Measurements from ENCODE around the gene FRMPD4. TPM values are rescaled to one million over a fixed set of nuclear protein-coding genes. Genes with fewer than 3 reads are reported as not detected.
A peak's percentile ranks its signal among the peaks of the same experiment; 100 is the strongest.

The FRMPD4 gene
- total RNA-seq, 2 donors from 2014 or later = not detected

DNA sequence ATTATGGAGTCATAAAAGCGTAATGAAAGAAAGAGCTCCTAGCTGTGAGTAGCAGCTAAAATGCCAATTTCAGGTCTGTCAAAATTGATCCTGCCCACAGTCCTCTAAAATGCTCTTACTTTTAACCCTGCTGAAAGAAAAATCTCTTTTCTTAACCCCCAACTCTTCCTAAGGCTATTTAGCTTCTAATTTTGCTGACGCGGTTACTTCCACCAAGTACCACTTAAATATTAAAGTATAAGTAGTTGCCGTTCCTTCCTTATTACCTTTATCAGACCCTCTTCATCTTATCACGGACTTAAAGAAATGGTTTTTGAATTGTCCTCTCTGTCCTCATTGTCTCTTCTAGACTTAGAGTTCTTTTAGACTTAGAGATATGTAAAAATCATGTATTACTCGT lies 272.2 kb downstream of the FRMPD4 start:
- H3K4me3 Mint-ChIP-seq = no peak overlapping the region
- no peaks in the 10 kb centered on the region for H3K9me3 Mint-ChIP-seq
- DNase-seq (no peak), ATAC-seq (replicated peaks in 1 of 2) (no peak)
- no peaks in the 10 kb centered on the region for H3K36me3 Mint-ChIP-seq (ENCODE audit: insufficient read depth in 2 of 2)
- H3K27me3 Mint-ChIP-seq (ENCODE audit: low read depth) = peaks cover 16% of the 10 kb centered on the region
- no peak overlapping the region for H3K27ac Mint-ChIP-seq
- H3K4me1 Mint-ChIP-seq (ENCODE audit: low read depth) = no peaks in the 10 kb centered on the region

DNA sequence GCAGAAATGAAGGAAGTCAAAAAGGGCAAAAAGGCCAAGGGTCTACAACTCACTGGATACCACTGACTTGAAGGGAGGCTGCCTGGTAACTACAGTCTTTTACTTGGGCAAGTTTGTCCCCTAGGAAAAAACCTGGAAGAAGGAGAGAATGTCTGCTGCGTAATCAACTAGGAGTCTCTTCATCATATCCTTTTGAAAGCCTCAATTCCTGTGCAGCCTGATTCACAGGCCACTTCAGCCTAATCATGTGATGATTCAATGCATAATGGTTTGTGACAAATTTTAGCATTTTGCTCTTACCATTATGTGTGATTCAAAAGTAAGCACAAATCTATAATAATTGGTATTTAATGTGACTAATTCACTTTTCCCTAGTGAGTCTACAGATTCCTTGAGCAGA lies 273.6 kb downstream of the FRMPD4 start:
- H3K4me1 Mint-ChIP-seq (ENCODE audit: low read depth) = no peaks in the 10 kb centered on the region
- no peaks in the 10 kb centered on the region for H3K36me3 Mint-ChIP-seq (ENCODE audit: insufficient read depth in 2 of 2)
- H3K27me3 Mint-ChIP-seq (ENCODE audit: low read depth) = peaks cover 16% of the 10 kb centered on the region
- DNase-seq (no peak), ATAC-seq (replicated peaks in 1 of 2) (no peak)
- H3K9me3 Mint-ChIP-seq = no peaks in the 10 kb centered on the region
- no peak overlapping the region for H3K27ac Mint-ChIP-seq
- H3K4me3 Mint-ChIP-seq = no peak overlapping the region

DNA sequence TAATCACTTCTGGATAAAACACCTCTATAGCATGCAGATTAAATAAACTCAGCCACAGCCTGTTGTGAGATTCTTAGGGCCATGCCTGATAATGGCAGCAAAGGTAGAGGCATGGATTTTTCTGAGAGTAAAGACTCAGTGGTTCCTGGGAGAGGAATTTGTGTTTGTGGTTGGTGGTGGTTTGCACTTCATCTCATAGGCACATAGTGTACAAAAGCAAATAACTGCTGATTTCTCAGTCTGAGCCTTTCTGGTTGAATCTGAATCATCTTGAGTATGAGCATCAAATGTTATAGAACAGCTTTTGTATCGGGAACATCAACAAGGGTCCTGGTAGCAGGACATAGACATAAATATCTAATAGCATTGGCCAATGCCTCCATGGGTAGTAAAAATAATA lies 274.3 kb downstream of the FRMPD4 start:
- H3K4me1 Mint-ChIP-seq (ENCODE audit: low read depth) = no peaks in the 10 kb centered on the region
- no peaks in the 10 kb centered on the region for H3K36me3 Mint-ChIP-seq (ENCODE audit: insufficient read depth in 2 of 2)
- ATAC-seq (replicated peaks in 1 of 2) = no peak
- H3K4me3 Mint-ChIP-seq = no peak overlapping the region
- no peaks in the 10 kb centered on the region for H3K9me3 Mint-ChIP-seq
- H3K27ac Mint-ChIP-seq = no peak overlapping the region
- peaks cover 16% of the 10 kb centered on the region for H3K27me3 Mint-ChIP-seq (ENCODE audit: low read depth)
- DNase-seq = no peak

DNA sequence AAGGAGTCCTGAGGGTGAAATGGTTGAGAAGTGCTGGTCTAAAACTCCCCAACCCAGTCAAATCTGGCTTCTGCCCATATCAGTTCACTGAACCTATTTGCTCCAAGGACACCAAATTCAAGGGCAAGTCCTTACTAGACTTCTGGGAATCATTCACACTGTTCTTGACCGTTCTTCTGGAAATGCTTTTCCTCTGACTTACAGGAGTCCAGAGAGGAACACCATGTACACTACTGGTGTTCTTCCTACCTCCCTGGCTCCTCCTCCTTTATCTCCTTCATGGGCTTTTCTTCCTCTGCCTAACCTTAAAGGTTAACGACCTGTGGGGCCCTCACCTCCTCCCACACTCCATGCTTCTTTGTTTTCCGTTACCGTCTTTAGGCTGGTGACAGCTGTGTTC lies 281.3 kb downstream of the FRMPD4 start:
- ATAC-seq (replicated peaks in 1 of 2) (no peak), DNase-seq (no peak)
- H3K9me3 Mint-ChIP-seq = peaks cover 0 to 6% of the 10 kb centered on the region in 2 donors
- H3K27ac Mint-ChIP-seq = no peak overlapping the region
- no peaks in the 10 kb centered on the region for H3K4me1 Mint-ChIP-seq (ENCODE audit: low read depth)
- H3K27me3 Mint-ChIP-seq (ENCODE audit: low read depth) = peaks cover 7% of the 10 kb centered on the region
- H3K4me3 Mint-ChIP-seq = no peak overlapping the region
- H3K36me3 Mint-ChIP-seq (ENCODE audit: insufficient read depth in 2 of 2) = no peaks in the 10 kb centered on the region

DNA sequence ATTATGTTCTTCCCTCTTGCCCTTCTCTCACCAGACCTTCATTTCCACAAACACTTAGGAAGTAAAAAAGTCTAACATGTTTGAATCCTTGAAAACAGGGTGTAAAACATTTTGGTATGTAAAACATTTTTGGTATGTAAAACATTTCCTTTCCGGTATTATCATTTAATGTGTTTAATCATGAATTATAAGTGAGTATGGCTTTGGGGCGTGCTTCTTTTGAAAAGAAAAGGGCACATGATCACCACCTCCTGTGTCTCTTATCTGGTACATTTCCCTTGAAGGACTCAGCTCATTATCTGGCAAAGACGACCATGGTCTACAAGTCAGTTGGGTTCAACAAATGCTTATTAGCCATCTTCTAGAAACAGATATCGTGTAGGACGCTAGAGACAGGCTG lies 283.6 kb downstream of the FRMPD4 start:
- no peak overlapping the region for H3K27ac Mint-ChIP-seq
- H3K9me3 Mint-ChIP-seq = peaks cover 0 to 6% of the 10 kb centered on the region in 2 donors
- no peak for DNase-seq
- no peak overlapping the region for H3K4me3 Mint-ChIP-seq
- H3K4me1 Mint-ChIP-seq (ENCODE audit: low read depth) = no peaks in the 10 kb centered on the region
- no peak for ATAC-seq (replicated peaks in 1 of 2)
- no peaks in the 10 kb centered on the region for H3K36me3 Mint-ChIP-seq (ENCODE audit: insufficient read depth in 2 of 2)
- peaks cover 7% of the 10 kb centered on the region for H3K27me3 Mint-ChIP-seq (ENCODE audit: low read depth)

DNA sequence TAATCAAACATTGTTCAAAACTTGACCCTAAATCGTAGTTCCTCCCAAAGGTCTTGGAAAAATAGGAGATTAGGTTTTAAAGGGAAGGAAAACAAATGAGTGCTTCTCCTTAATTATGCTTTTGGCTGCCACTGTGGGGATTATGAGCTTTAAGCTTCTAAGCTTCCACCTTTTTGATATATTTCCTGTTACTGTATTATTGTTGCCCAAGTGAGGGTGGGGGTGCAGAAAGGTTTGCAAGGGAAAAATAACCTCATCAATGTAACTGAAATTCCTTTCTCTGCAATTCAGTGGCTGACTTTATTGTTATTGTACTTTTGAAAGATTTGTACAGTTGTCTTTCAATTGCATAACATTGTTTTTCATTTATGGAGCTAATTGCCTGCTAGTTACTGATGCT lies 285.1 kb downstream of the FRMPD4 start:
- no peaks in the 10 kb centered on the region for H3K36me3 Mint-ChIP-seq (ENCODE audit: insufficient read depth in 2 of 2)
- no peaks in the 10 kb centered on the region for H3K4me1 Mint-ChIP-seq (ENCODE audit: low read depth)
- ATAC-seq (replicated peaks in 1 of 2) = no peak
- peaks cover 7% of the 10 kb centered on the region for H3K27me3 Mint-ChIP-seq (ENCODE audit: low read depth)
- no peak for DNase-seq
- peaks cover 0 to 6% of the 10 kb centered on the region in 2 donors for H3K9me3 Mint-ChIP-seq
- no peak overlapping the region for H3K27ac Mint-ChIP-seq
- H3K4me3 Mint-ChIP-seq = no peak overlapping the region

DNA sequence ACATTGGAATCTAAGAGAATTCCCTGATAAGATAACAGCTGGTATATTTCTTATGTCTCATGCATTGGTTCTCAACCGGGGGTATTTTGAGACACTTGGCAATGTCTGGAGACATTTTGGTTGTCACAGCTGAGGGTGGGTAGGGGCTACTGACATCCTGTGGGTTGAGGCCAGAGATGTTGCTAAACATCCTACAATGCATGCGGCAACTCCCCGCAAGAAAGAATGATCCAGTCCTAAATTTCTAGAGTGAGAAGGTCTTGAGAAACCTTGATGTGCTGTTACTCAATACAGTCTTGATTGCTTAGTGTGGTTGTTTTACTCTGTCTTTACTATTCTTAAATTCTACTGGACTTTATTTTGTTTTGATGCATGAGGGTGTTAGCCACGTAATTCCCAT lies 287.2 kb downstream of the FRMPD4 start:
- Mint-ChIP-seq H3K9me3 (peaks cover 0 to 3% of the 10 kb centered on the region in 2 donors), H3K27ac (no peak overlapping the region), H3K36me3 (ENCODE audit: insufficient read depth in 2 of 2) (no peaks in the 10 kb centered on the region), H3K4me1 (ENCODE audit: low read depth) (no peaks in the 10 kb centered on the region), H3K4me3 (no peak overlapping the region), H3K27me3 (ENCODE audit: low read depth) (peaks cover 3% of the 10 kb centered on the region)
- ATAC-seq (replicated peaks in 1 of 2) (no peak), DNase-seq (no peak)

DNA sequence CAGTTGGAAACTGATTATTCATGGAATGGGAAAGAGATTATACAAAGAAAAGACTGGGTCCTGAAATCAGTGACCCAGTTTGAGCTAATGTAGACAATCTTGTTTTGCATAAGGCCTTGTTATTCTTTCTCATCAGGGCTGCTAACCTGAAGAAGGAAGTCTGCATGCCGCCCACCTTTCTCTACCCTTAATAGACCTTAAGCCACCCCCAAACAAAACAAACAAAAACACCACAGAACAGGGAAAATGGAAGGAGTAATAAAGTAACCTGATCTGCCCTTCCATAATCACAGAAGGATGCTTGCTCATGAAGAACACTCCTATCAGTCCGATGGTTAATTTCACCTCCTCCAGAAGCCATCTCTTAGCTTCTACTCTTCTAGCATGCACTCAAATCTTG lies 288.1 kb downstream of the FRMPD4 start:
- H3K27me3 Mint-ChIP-seq (ENCODE audit: low read depth) = no peaks in the 10 kb centered on the region
- DNase-seq (no peak), ATAC-seq (replicated peaks in 1 of 2) (no peak)
- H3K36me3 Mint-ChIP-seq (ENCODE audit: insufficient read depth in 2 of 2) = no peaks in the 10 kb centered on the region
- H3K27ac Mint-ChIP-seq = no peak overlapping the region
- H3K4me3 Mint-ChIP-seq = no peak overlapping the region
- H3K4me1 Mint-ChIP-seq (ENCODE audit: low read depth) = no peaks in the 10 kb centered on the region
- H3K9me3 Mint-ChIP-seq = no peaks in the 10 kb centered on the region

DNA sequence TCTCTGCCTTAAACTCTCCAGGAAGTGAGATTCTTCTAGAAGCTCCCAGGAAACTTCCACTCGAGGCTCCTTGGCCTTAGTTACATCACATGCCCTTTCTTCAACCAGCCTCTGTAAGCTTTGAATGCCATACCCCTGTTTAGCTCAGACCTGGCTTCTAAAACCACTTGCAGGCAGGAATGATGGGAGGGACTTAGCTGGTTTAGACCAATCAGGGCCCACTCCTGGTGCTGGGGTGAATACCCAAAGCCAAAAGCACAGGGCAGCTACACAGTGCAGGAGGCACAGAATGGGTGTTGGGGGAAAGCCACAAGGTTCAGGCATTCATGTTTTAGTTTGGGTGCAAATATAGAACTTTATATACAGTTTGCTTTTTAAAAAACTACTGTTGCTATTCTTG lies 296.2 kb downstream of the FRMPD4 start:
- H3K4me3 Mint-ChIP-seq = no peak overlapping the region
- H3K9me3 Mint-ChIP-seq = peaks cover 0 to 3% of the 10 kb centered on the region in 2 donors
- H3K27me3 Mint-ChIP-seq (ENCODE audit: low read depth) = no peaks in the 10 kb centered on the region
- DNase-seq (no peak), ATAC-seq (replicated peaks in 1 of 2) (no peak)
- H3K27ac Mint-ChIP-seq = no peak overlapping the region
- H3K4me1 Mint-ChIP-seq (ENCODE audit: low read depth) = no peaks in the 10 kb centered on the region
- H3K36me3 Mint-ChIP-seq (ENCODE audit: insufficient read depth in 2 of 2) = no peaks in the 10 kb centered on the region

DNA sequence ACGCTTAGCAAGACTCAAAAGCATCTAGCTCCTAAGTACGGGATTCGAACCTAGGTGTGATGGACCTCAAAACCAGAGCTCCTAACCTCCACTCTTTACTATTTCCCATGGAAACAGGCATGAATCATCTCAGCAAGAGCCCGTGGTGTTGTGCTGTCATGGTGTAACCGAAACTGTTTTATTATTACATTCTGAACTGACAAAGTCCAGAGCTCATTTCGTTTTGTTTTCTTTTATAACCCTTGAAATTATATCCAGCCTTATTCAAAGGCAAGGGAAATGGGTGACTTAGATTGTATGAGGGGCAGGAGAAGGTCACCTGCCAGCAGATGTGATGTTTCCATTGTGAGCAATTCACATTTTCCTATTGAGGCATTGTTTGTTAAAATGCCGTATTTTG lies 301.1 kb downstream of the FRMPD4 start:
- H3K36me3 Mint-ChIP-seq (ENCODE audit: insufficient read depth in 2 of 2) = no peaks in the 10 kb centered on the region
- ATAC-seq (replicated peaks in 1 of 2) (no peak), DNase-seq (no peak)
- H3K27me3 Mint-ChIP-seq (ENCODE audit: low read depth) = peaks cover 12% of the 10 kb centered on the region
- no peaks in the 10 kb centered on the region for H3K4me1 Mint-ChIP-seq (ENCODE audit: low read depth)
- H3K4me3 Mint-ChIP-seq = no peak overlapping the region
- H3K9me3 Mint-ChIP-seq = peaks cover 0 to 2% of the 10 kb centered on the region in 2 donors
- no peak overlapping the region for H3K27ac Mint-ChIP-seq

DNA sequence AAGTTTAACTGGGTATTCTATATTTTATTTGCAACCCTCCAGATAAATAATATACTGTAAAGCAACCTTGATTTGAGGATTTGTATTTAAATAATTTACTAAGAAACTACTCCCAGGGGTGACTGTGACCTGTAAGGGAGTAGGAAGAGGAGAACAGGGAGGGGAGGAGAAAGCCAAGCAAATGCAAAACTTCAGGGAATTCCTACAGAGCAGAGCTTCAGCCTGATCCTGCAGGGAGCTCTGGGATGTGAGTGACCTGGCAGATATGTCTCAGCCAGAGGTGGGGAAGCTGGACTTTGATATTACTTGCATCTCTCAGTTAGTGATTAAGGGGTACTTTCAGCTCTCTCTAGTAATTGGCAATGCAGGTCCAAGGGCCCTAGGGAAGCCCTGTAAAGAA lies 302.0 kb downstream of the FRMPD4 start:
- H3K4me1 Mint-ChIP-seq (ENCODE audit: low read depth) = no peaks in the 10 kb centered on the region
- peaks cover 12% of the 10 kb centered on the region for H3K27me3 Mint-ChIP-seq (ENCODE audit: low read depth)

DNA sequence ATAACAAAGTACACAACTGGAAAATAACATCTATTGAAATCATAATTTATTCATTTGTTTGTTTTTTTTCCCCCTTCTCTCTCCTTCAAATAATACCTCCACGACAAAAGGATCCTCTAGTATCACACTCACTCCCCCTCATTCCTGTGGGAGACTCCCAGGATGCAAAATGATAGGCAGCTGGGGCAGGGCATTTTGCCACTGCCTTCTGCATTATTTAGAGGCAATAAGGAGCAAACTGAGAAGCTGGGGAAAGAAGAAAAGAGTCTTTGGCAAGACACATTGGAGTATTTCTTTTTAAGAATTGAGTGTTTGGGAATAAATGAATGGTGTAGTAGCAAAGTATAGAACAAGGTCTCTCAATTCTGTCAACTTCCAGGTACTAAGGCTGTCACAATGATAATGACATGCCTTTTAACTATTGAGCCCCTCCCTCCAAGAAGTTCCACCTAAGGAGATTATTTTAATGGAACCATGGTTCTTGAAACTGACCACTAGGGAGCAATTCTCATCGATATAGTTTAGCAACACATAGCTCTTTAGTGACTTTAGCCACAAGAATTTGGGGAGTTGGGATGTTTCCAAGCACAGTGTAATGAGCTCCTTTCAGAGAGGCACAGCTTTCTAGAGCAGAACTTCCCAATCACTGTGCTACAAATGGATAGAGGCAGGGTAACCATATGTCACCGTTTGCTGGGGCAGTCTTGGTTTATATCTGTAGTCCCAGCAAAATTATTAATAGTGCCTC lies 303.3 kb downstream of the FRMPD4 start:
- DNase-seq = no peak
- H3K4me1 Mint-ChIP-seq (ENCODE audit: low read depth) = no peaks in the 10 kb centered on the region
- H3K4me3 Mint-ChIP-seq = no peak overlapping the region
- ATAC-seq (replicated peaks in 1 of 2) = no peak
- H3K27me3 Mint-ChIP-seq (ENCODE audit: low read depth) = peaks cover 12% of the 10 kb centered on the region
- H3K36me3 Mint-ChIP-seq (ENCODE audit: insufficient read depth in 2 of 2) = no peaks in the 10 kb centered on the region
- H3K9me3 Mint-ChIP-seq = peaks cover 0 to 2% of the 10 kb centered on the region in 2 donors
- no peak overlapping the region for H3K27ac Mint-ChIP-seq

More for the DNA sequence above, 302.0 kb downstream of the FRMPD4 start:
- Mint-ChIP-seq H3K4me3 (no peak overlapping the region), H3K9me3 (peaks cover 0 to 2% of the 10 kb centered on the region in 2 donors), H3K36me3 (ENCODE audit: insufficient read depth in 2 of 2) (no peaks in the 10 kb centered on the region), H3K27ac (no peak overlapping the region)
- ATAC-seq (replicated peaks in 1 of 2) (no peak), DNase-seq (no peak)

GRCh38 chrX:12443534-12444098 lies 305.3 kb downstream of the FRMPD4 start:
- no peaks in the 10 kb centered on the region for H3K4me1 Mint-ChIP-seq (ENCODE audit: low read depth)
- DNase-seq (peak in 1 of 2 donors; percentile 0), ATAC-seq (replicated peaks in 1 of 2) (peak; percentile 43 to 67)
- peaks cover 12% of the 10 kb centered on the region for H3K27me3 Mint-ChIP-seq (ENCODE audit: low read depth)
- peaks cover 0 to 2% of the 10 kb centered on the region in 2 donors for H3K9me3 Mint-ChIP-seq
- no peak overlapping the region for H3K4me3 Mint-ChIP-seq
- peak overlapping the region; percentile 66 for H3K27ac Mint-ChIP-seq
- no peaks in the 10 kb centered on the region for H3K36me3 Mint-ChIP-seq (ENCODE audit: insufficient read depth in 2 of 2)

Measured in activated T-cell treated with anti-CD3 and anti-CD28 coated beads, Interleukin-2, amount 50 U/mL, for 72 hours (primary cell).